ENCODE results near the gene NPAS2.

The NPAS2 gene

DNA sequence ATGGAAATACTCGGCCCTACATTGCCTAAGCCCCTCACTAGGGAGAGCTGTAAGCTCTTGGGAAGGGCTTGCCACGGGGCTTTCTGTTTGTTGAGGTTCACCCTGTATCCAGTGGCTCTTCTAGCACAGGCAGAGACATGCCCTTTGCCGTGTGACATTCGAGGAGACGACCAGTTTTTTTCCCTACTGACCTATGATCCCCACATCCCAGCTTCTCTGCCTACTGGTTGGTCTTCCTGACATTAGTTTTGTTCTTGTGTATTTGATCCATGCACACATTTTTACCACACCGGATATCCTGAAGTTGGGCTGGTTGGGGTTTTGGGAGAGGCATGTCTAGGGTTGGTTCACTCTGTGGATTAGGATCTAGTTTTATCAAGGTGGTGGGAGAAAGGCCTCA is 69.3 kb downstream of the NPAS2 start:
- TF ChIP-seq, protein P1, sequence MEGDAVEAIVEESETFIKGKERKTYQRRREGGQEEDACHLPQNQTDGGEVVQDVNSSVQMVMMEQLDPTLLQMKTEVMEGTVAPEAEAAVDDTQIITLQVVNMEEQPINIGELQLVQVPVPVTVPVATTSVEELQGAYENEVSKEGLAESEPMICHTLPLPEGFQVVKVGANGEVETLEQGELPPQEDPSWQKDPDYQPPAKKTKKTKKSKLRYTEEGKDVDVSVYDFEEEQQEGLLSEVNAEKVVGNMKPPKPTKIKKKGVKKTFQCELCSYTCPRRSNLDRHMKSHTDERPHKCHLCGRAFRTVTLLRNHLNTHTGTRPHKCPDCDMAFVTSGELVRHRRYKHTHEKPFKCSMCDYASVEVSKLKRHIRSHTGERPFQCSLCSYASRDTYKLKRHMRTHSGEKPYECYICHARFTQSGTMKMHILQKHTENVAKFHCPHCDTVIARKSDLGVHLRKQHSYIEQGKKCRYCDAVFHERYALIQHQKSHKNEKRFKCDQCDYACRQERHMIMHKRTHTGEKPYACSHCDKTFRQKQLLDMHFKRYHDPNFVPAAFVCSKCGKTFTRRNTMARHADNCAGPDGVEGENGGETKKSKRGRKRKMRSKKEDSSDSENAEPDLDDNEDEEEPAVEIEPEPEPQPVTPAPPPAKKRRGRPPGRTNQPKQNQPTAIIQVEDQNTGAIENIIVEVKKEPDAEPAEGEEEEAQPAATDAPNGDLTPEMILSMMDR (IDR thresholded peaks at IDR 0.05), result no peak

DNA sequence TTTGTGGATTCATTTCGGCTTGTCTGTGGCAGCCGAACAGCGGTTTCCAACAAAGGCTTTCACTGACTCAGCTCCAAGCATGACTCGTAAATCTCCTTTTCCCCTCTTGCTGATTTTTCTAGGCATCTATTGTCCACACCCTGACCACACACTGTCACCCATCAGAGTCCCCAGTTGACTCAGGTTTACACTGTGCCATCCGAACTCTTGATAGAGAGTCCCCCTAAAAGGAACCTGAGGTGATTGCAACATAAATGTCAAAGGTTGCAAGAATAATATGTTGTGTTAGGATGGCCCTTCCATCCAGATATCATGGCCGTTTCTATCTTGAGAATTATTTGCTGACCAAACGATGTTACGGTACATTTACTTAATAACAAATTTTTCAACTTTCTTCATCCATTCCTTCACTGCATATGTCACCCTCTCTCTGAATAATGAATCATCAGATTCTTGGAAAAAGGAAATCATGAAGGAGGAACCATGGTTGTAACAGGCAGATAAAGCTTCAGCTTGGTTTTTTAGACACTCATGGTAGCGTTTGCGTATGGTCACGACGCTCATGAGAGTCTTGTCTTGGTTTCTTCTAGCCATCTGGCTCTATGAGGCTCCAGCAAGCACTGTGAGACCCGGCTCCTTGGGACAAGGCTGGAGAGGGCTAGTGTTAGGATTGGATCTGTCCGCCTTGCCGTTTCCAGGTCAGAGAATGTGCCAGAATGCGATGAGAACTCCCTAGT is 72.1 kb downstream of the NPAS2 start:
- TF ChIP-seq, protein P1 (IDR thresholded peaks at IDR 0.05), result no peak

DNA sequence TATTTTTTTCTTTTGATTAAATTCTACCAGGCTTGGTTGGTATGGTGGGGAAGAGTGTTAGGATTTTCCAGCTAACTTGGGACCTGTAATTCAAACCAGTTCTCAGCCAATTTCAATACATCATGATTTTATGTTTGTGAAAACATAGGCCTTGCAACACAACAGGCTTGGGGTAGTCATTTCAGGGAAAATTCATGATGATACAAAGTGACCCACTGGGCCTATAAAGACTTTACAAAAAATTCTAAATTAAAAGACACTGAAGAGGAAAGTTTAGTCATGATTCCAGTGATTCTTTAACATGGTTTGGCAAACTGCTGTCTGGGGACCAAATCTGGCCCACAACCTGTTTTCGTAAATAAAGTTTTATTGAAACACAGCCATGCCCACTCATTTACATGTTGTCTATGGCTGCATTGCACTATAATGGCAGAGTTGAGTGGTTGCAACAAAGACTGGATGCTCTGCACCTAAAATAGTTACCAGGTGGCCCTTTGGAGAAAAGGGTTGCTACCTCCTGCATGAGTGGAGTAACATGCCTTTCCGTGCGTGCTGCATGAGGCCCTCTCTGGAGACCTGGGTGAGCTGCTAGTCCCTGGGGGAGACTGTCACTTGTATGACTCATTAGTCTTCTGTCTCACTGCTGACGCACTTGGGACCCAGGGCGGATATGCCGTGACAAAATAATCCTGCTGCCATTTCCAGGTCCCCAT is 73.6 kb downstream of the NPAS2 start:
- TF ChIP-seq, protein P1 (IDR thresholded peaks at IDR 0.05), result no peak

DNA sequence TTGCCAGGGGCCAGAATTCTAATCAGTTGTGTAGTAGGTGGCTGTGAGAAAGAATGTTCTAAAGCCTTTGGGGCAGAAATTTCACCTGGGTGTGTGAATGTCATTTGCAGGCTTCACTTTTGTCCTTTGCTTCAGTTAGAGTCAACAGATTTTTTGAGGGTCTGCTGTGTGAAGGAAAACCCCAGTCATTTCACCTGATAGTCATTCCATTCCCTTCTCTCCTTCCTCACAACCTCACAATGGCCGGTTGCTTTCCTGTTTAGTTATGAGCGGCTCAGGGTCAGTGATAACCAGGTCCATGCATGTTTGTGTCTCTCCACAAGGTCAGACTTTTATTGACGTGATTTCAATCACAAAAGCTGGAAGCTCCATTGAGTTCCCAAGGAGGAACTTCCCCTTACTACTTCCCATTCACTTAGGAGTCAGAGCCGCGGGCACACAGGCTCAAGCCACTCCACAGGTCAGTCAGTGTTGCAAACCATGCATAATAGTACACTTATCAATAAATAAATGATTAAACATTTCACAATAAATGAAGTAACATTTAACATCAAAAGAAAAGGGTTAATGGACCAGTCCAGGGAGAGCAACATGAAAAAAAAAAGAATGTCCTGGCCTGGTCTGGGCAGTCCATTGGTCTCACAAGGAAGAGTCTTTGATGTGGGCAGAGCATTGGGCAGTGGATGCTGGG is 74.3 kb downstream of the NPAS2 start:
- TF ChIP-seq, protein P1 (IDR thresholded peaks at IDR 0.05), result no peak

DNA sequence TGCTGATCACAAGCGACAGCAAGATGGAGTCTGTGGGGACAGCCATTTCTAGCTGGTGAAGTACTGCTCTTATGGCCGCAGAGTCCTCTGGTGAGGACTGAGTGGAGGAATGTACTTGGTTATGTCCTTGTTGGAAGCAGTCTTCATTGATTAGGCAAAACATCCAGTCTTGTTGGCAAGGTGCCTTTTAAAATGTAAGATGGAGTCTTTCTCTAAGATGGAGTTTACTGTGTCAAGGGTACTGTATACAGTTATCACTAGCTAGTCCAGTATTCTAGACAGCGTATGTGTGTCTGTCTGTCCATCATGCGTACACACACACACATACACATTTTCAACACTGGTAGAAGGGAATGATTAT is 74.8 kb downstream of the NPAS2 start:
- TF ChIP-seq, protein P1 (IDR thresholded peaks at IDR 0.05), result no peak

DNA sequence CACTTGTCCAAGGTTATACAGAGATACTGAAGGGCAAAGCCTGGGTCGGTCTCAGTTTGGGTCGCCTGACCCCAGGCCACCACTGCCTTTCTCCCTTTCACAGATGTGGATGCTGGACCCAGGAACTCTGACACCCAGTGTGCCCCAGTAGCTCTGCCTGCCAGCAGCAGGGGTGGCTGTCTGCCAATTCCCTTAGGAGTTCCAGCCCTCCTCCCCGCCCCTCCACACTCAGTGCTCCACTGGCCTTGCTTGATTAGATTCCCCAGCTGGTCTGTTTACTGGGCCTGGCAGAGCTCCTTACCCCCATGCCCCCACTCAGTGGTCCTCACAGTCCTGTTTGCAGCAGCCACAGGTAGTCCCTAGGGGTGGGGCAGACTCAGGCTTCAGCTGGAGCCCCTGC is 75.5 kb downstream of the NPAS2 start:
- TF ChIP-seq, protein P1 (IDR thresholded peaks at IDR 0.05), result no peak

DNA sequence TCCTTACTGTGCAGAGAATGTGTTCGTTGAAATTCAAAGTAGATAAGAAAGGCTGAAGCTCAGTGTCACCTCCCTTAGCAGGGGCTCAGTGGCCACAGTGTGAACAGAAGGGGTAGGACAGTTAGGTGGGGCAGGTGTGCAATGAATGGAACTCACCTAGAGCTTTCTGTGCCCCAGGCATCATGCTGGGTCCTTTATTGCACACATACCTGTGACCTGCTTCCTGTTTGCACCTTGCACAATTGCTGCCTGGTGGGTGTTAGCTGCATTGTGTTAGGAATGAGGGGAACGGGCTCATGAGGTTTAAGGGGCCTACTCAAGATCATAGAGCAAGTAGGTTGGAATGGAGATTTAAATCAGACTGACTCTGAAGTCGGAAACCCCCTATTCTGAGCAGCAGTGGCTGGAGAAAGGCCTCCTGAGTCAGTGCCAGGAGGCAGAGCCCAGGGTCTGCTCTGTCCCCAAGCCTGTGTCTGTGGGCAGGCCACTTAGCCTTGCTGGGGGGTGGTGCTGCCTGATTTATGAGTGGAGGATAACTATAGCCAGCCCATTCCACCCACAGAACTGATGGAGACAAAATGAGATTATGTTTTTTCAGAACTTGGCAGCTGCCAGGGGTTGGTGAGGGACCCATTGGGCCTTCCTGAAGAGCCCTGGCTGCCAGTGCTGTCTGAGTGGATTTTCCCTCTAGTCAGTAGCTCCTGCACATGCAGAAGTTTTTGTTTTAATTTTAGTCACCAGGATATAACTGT is 76.2 kb downstream of the NPAS2 start:
- TF ChIP-seq, protein P1 (IDR thresholded peaks at IDR 0.05), result no peak
